Body of pancreas (tissue), 4 donors: ENCODE results near the gene TOR4A.

Source experiments
- CTCF ChIP-seq, 7 experiments: fragments of 450-650 bp in 4 of 7; fragments of 200-600 bp in 3 of 7; sonication (generic) in 3 of 7; IDR thresholded peaks; one replicate each; pipeline ENCODE4 v1.5.1; 2016 to 2019; ENCODE audit warnings: antibody characterized with exemption in 7 of 7
- POLR2A ChIP-seq, 3 donors: fragments of 450-650 bp; IDR thresholded peaks; one replicate each; pipeline ENCODE4 v1.6.1; 2016; ENCODE audit warnings: antibody characterized with exemption in 3 of 3, mild to moderate bottlenecking in 2 of 3

- no peak for TF ChIP-seq CTCF (IDR thresholded peaks at IDR 0.05)
- no peak for TF ChIP-seq POLR2A (IDR thresholded peaks at IDR 0.05)
These were observed 54.4 kb downstream of the TOR4A start for GRCh38 chr9:137331929-137332328.
